ENCODE data around the gene TLX1. TPM values are rescaled to one million over a fixed set of nuclear protein-coding genes. Genes with fewer than 3 reads are reported as not detected.
A peak's percentile ranks its signal among the peaks of the same experiment; 100 is the strongest.

TLX1 gene
- total RNA-seq, 1 donor from 2014 or later = not detected

GRCh38 chr10:101134299-101135127, 3.4 kb downstream of the TLX1 start:
- DNase-seq (ENCODE audit: low read depth in 2 of 2) = no peak

- DNase-seq (ENCODE audit: low read depth in 2 of 2) = no peak
These were observed 4.3 kb downstream of the TLX1 start for GRCh38 chr10:101135141-101136006.

- DNase-seq (ENCODE audit: low read depth in 2 of 2) = no peak
These were observed 5.1 kb downstream of the TLX1 start for GRCh38 chr10:101136007-101136707.

GRCh38 chr10:101136708-101137121, 5.6 kb downstream of the TLX1 start:
- DNase-seq (ENCODE audit: low read depth in 2 of 2) = no peak

GRCh38 chr10:101137271-101137670, 6.2 kb downstream of the TLX1 start:
- no peak for DNase-seq (ENCODE audit: low read depth in 2 of 2)

- no peak for DNase-seq (ENCODE audit: low read depth in 2 of 2)
These were observed 7.8 kb downstream of the TLX1 start for GRCh38 chr10:101138788-101139420.

GRCh38 chr10:101139421-101139911, 8.4 kb downstream of the TLX1 start:
- DNase-seq (ENCODE audit: low read depth in 2 of 2) = no peak

- DNase-seq (ENCODE audit: low read depth in 2 of 2) = no peak
These were observed 9.2 kb downstream of the TLX1 start for GRCh38 chr10:101140084-101140949.

- no peak for DNase-seq (ENCODE audit: low read depth in 2 of 2)
These were observed 10.0 kb downstream of the TLX1 start for GRCh38 chr10:101140950-101141615.

GRCh38 chr10:101141616-101142532, 10.8 kb downstream of the TLX1 start:
- peak; percentile 77 to 84 for DNase-seq (ENCODE audit: low read depth in 2 of 2)

GRCh38 chr10:101142533-101143344, 11.6 kb downstream of the TLX1 start:
- no peak for DNase-seq (ENCODE audit: low read depth in 2 of 2)

- DNase-seq (ENCODE audit: low read depth in 2 of 2) = no peak
These were observed 12.2 kb downstream of the TLX1 start for GRCh38 chr10:101143345-101143630.

- no peak for DNase-seq (ENCODE audit: low read depth in 2 of 2)
These were observed 13.0 kb downstream of the TLX1 start for GRCh38 chr10:101144053-101144452.

GRCh38 chr10:101145145-101145544, 14.0 kb downstream of the TLX1 start:
- DNase-seq (ENCODE audit: low read depth in 2 of 2) = no peak

- no peak for DNase-seq (ENCODE audit: low read depth in 2 of 2)
These were observed 14.8 kb downstream of the TLX1 start for GRCh38 chr10:101145750-101146391.

GRCh38 chr10:101146392-101147251, 15.5 kb downstream of the TLX1 start:
- DNase-seq (ENCODE audit: low read depth in 2 of 2) = no peak

Data from lung microvascular endothelial cell (primary cell).